ENCODE data around the gene KRTAP5-8. TPM values are rescaled to one million over a fixed set of nuclear protein-coding genes. Genes with fewer than 3 reads are reported as not detected.
"Not testable (repeated sequence)": the region's sequence is repeated elsewhere in the genome, so short reads cannot be mapped to it uniquely, and the experiment has no call there.

Gene KRTAP5-8
- total RNA-seq, 2 donors from 2014 or later: not detected

- Mint-ChIP-seq H3K4me3 (no peak overlapping the region), H3K9me3 (no peaks in the 10 kb centered on the region), H3K27me3 (peaks cover 14 to 15% of the 10 kb centered on the region in 2 donors), H3K27ac (no peak overlapping the region), H3K4me1 (ENCODE audit: low read depth in 2 of 2) (peaks cover 0 to 10% of the 10 kb centered on the region in 2 donors), H3K36me3 (no peaks in the 10 kb centered on the region)
- DNase-seq (ENCODE audit: low spot score): no peak
- no peak for ATAC-seq
These were observed 39.7 kb downstream of the KRTAP5-8 start for GRCh38 chr11:71577469-71578004.

GRCh38 chr11:71579513-71579912, 41.7 kb downstream of the KRTAP5-8 start:
- not testable (repeated sequence) for H3K9me3 Mint-ChIP-seq; DNase-seq (ENCODE audit: low spot score); H3K4me3 Mint-ChIP-seq; ATAC-seq; H3K36me3 Mint-ChIP-seq; H3K27ac Mint-ChIP-seq
- Mint-ChIP-seq H3K4me1 (ENCODE audit: low read depth in 2 of 2) (peaks cover 0 to 10% of the 10 kb centered on the region in 2 donors), H3K27me3 (peaks cover 16 to 21% of the 10 kb centered on the region in 2 donors)

GRCh38 chr11:71580057-71581003, 42.5 kb downstream of the KRTAP5-8 start:
- Mint-ChIP-seq H3K9me3 (no peaks in the 10 kb centered on the region), H3K4me1 (ENCODE audit: low read depth in 2 of 2) (peaks cover 0 to 10% of the 10 kb centered on the region in 2 donors), H3K27me3 (peaks cover 16 to 21% of the 10 kb centered on the region in 2 donors), H3K36me3 (no peaks in the 10 kb centered on the region), H3K4me3 (no peak overlapping the region), H3K27ac (no peak overlapping the region)
- ATAC-seq (no peak), DNase-seq (ENCODE audit: low spot score) (no peak)

GRCh38 chr11:71581826-71582225, 44.0 kb downstream of the KRTAP5-8 start:
- no peak overlapping the region for H3K27ac Mint-ChIP-seq
- H3K27me3 Mint-ChIP-seq: peaks cover 16 to 21% of the 10 kb centered on the region in 2 donors
- ATAC-seq (no peak), DNase-seq (ENCODE audit: low spot score) (no peak)
- H3K36me3 Mint-ChIP-seq: no peaks in the 10 kb centered on the region
- peaks cover 0 to 10% of the 10 kb centered on the region in 2 donors for H3K4me1 Mint-ChIP-seq (ENCODE audit: low read depth in 2 of 2)
- H3K9me3 Mint-ChIP-seq: no peaks in the 10 kb centered on the region
- H3K4me3 Mint-ChIP-seq: no peak overlapping the region

- H3K27me3 Mint-ChIP-seq: peaks cover 16 to 21% of the 10 kb centered on the region in 2 donors
- peaks cover 0 to 10% of the 10 kb centered on the region in 2 donors for H3K4me1 Mint-ChIP-seq (ENCODE audit: low read depth in 2 of 2)
- no peak within 1 kb of the TSS for H3K27ac Mint-ChIP-seq
- no peak for ATAC-seq
- no peaks in the 10 kb centered on the region for H3K9me3 Mint-ChIP-seq
- no peaks in the 10 kb centered on the region for H3K36me3 Mint-ChIP-seq
- DNase-seq (ENCODE audit: low spot score): no peak
- no peak within 1 kb of the TSS for H3K4me3 Mint-ChIP-seq
These were observed 44.6 kb downstream of the KRTAP5-8 start, which contains the start of gene KRTAP5-11 for GRCh38 chr11:71582309-71582895. KRTAP5-11 (minus strand) TSS chr11:71582875; CDS start chr11:71582837, 38 bp downstream.

GRCh38 chr11:71582969-71583368, 45.1 kb downstream of the KRTAP5-8 start:
- ATAC-seq, H3K27ac Mint-ChIP-seq, H3K4me3 Mint-ChIP-seq: not testable (repeated sequence)

GRCh38 chr11:71585673-71586072, 47.8 kb downstream of the KRTAP5-8 start:
- peaks cover 15 to 21% of the 10 kb centered on the region in 2 donors for H3K27me3 Mint-ChIP-seq
- not testable (repeated sequence) for H3K4me1 Mint-ChIP-seq (ENCODE audit: low read depth in 2 of 2); H3K27ac Mint-ChIP-seq; DNase-seq (ENCODE audit: low spot score); H3K9me3 Mint-ChIP-seq; ATAC-seq; H3K4me3 Mint-ChIP-seq; H3K36me3 Mint-ChIP-seq

More at GRCh38 chr11:71582969-71583368, 45.1 kb downstream of the KRTAP5-8 start:
- Mint-ChIP-seq H3K27me3 (peaks cover 16 to 21% of the 10 kb centered on the region in 2 donors), H3K4me1 (ENCODE audit: low read depth in 2 of 2) (peaks cover 0 to 10% of the 10 kb centered on the region in 2 donors)
- not testable (repeated sequence) for DNase-seq (ENCODE audit: low spot score); H3K9me3 Mint-ChIP-seq; H3K36me3 Mint-ChIP-seq

- H3K4me3 Mint-ChIP-seq; H3K36me3 Mint-ChIP-seq; H3K27me3 Mint-ChIP-seq; H3K4me1 Mint-ChIP-seq (ENCODE audit: low read depth in 2 of 2); H3K9me3 Mint-ChIP-seq; DNase-seq (ENCODE audit: low spot score); ATAC-seq; H3K27ac Mint-ChIP-seq: not testable (repeated sequence)
These were observed 50.5 kb downstream of the KRTAP5-8 start for GRCh38 chr11:71588314-71588713.

Other genes starting within 250 kb of the KRTAP5-8 start
- 100 to 1,000 TPM in 1 of 2 donors, 10 to 100 TPM in 1; 75.8 to 104 TPM for gene DHCR7, start 89.6 kb upstream of the KRTAP5-8 start, total RNA-seq
- 100 to 1,000 TPM; 117 to 129 TPM for gene NADSYN1, start 84.8 kb upstream of the KRTAP5-8 start, total RNA-seq
- gene KRTAP5-7, start 10.8 kb upstream of the KRTAP5-8 start, total RNA-seq: under 1 TPM in 1 of 2 donors, not detected in 1; 0.26 TPM
- not detected for gene KRTAP5-9, start 10.4 kb downstream of the KRTAP5-8 start, total RNA-seq
- not detected for gene KRTAP5-10, start 27.5 kb downstream of the KRTAP5-8 start, total RNA-seq
- not detected for gene KRTAP5-11, start 44.9 kb downstream of the KRTAP5-8 start, total RNA-seq

All from natural killer cell treated with Interleukin-12 subunit alpha and Interleukin-12 subunit beta and Interleukin-15 and Interleukin-18, amount 100 ng/mL, for 72 hours (primary cell).